H1 (cell line): ENCODE data around the gene TFAP2D. TPM values are rescaled to one million over a fixed set of nuclear protein-coding genes. Genes with fewer than 3 reads are reported as not detected.

Experiments
- CEBPB ChIP-seq: IDR thresholded peaks from 2 replicates; pipeline ENCODE4 v1.6.1; 2012; ENCODE audit warnings: low read depth, low read length
- CTBP2 ChIP-seq: IDR thresholded peaks from 2 replicates; pipeline ENCODE4 v1.7.0; 2011; ENCODE audit warnings: borderline replicate concordance, mild to moderate bottlenecking, moderate library complexity, mixed read lengths, low read length; ENCODE audit not compliant: insufficient read depth, insufficient read length
- FOSL1 ChIP-seq: IDR thresholded peaks from 2 replicates; pipeline ENCODE4 v1.6.1; 2011; ENCODE audit warnings: mild to moderate bottlenecking, low read depth, low read length, moderate library complexity; ENCODE audit not compliant: insufficient read depth
- KDM1A ChIP-seq: fragments of 200-600, 300-600 bp; sonication (generic); IDR thresholded peaks from 2 replicates; pipeline ENCODE4 v1.7.1; 2016; ENCODE audit warnings: mild to moderate bottlenecking, low read length, borderline replicate concordance
- MAFK ChIP-seq: IDR thresholded peaks from 2 replicates; pipeline ENCODE4 v1.6.1; 2012; ENCODE audit warnings: low read depth, mild to moderate bottlenecking, improper control_type of control experiment, low read length
- NANOG ChIP-seq: IDR thresholded peaks from 2 replicates; pipeline ENCODE4 v1.6.1; 2011; ENCODE audit warnings: low read length, low read depth, mild to moderate bottlenecking, inconsistent platforms; ENCODE audit not compliant: insufficient read depth, poor library complexity, severe bottlenecking
- POU5F1 ChIP-seq: IDR thresholded peaks from 2 replicates; pipeline ENCODE4 v1.6.1; 2011; ENCODE audit warnings: low read depth, mild to moderate bottlenecking, low read length, moderate library complexity
- SRF ChIP-seq: IDR thresholded peaks from 2 replicates; pipeline ENCODE4 v1.6.1; 2011; ENCODE audit warnings: mild to moderate bottlenecking, low read depth, low read length, moderate library complexity
- ZNF274 ChIP-seq: IDR thresholded peaks from 2 replicates; pipeline ENCODE4 v1.7.0; 2012; ENCODE audit warnings: low read length, borderline replicate concordance; ENCODE audit errors: extremely low read depth
- polyA plus RNA-seq, 7 experiments: library from polyadenylated mRNA; depleted of rRNA in 3 of 7; stranded (reverse) in 5 of 7; unstranded in 2 of 7; fragments of >200 nt in 5 of 7; fragments of 200-250 nt in 2 of 7; gene quantifications; 1 replicate in 5 of 7; 2 replicates in 1 of 7; 4 replicates in 1 of 7; pipeline versions ENCODE4 v1.2.1 to v1.2.3, GENCODE V29; 2011 to 2013; ENCODE audit warnings: missing spikeins in 2 of 7, mixed read lengths in 2 of 7
- total RNA-seq: library from RNA; stranded (reverse); fragmentation: NEBNext Ultra II Directional; extraction: Animal tissue kit (Norgen Biotek cat#: 25700); gene quantifications from 2 replicates; pipeline ENCODE4 v1.2.1, GENCODE V29; 2021
- TF ChIP-seq, protein P1 (sequence below), 3 experiments: IDR thresholded peaks; 1 replicate in 2 of 3; 2 replicates in 1 of 3; pipeline versions ENCODE4 v1.5.1 to v1.6.1; 2011; ENCODE audit warnings: low read length in 3 of 3, mild to moderate bottlenecking in 3 of 3, inconsistent platforms in 2 of 3, low read depth in 1 of 3, moderate library complexity in 1 of 3; ENCODE audit not compliant: insufficient read depth in 1 of 3; ENCODE audit errors: control extremely low read depth in 1 of 3

Gene TFAP2D
- total and polyA plus RNA-seq, 2 of the 8 experiments (the other 6 are each of a cell fraction or from before 2014, with no cell fraction given), result not detected

DNA sequence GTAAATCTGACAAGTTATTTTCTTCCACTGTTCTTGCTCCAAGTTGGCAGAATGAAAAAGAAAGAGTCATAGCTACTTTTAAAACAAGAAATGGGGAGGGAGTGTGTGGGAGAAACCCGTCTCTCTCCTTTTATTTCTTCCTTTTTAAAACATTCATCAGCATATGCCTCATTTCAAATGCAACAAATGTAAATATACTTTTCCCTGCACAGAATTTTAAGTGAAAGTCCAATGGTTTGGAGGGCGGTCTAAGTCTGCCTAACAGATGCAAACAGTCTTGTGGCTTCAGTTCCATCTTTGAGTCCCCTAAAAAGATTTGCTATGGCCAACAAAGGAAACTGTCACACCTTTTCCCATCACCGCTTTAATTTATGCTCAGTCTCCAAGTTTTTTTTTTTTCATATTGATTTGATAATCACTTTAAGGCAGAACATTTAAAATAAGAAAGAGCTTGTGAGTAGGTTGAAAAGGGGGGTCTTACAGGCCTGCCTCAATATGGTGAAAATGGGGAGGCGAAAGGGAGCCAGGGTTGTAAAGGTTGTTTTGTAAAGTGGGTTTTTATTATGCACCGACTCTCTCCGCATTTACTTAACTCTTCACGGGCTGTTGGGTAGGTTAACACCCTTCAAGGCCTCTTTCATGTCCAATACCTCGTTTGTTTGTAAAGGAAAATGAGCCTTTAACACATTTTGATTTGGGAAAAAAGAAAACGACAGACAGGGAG lies 4.6 kb downstream of the TFAP2D start (continued):
- TF ChIP-seq, protein P1, sequence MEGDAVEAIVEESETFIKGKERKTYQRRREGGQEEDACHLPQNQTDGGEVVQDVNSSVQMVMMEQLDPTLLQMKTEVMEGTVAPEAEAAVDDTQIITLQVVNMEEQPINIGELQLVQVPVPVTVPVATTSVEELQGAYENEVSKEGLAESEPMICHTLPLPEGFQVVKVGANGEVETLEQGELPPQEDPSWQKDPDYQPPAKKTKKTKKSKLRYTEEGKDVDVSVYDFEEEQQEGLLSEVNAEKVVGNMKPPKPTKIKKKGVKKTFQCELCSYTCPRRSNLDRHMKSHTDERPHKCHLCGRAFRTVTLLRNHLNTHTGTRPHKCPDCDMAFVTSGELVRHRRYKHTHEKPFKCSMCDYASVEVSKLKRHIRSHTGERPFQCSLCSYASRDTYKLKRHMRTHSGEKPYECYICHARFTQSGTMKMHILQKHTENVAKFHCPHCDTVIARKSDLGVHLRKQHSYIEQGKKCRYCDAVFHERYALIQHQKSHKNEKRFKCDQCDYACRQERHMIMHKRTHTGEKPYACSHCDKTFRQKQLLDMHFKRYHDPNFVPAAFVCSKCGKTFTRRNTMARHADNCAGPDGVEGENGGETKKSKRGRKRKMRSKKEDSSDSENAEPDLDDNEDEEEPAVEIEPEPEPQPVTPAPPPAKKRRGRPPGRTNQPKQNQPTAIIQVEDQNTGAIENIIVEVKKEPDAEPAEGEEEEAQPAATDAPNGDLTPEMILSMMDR (IDR thresholded peaks at IDR 0.05; ENCODE audit: control extremely low read depth in 1 of 3, insufficient read depth in 1 of 3, low read depth in 1 of 3, low read length in 3 of 3), result no peak
- no peak for TF ChIP-seq SRF
- no peak for TF ChIP-seq CEBPB
- no peak for TF ChIP-seq FOSL1
- no peak for TF ChIP-seq CTBP2
- TF ChIP-seq KDM1A, result no peak
- no peak for TF ChIP-seq POU5F1
- no peak for TF ChIP-seq NANOG
- no peak for TF ChIP-seq MAFK
- no peak for TF ChIP-seq ZNF274
